SK-MEL-5 (cell line): ENCODE results near the gene MS4A14. TPM values are rescaled to one million over a fixed set of nuclear protein-coding genes. Genes with fewer than 3 reads are reported as not detected.
"Not testable (repeated sequence)": the region's sequence is repeated elsewhere in the genome, so short reads cannot be mapped to it uniquely, and the experiment has no call there.

ENCODE experiments used
- DNase-seq: peaks from one replicate; pipeline ENCODE4 v3.0.0-alpha.2; 2016; ENCODE audit warnings: low read depth, low spot score
- in situ Hi-C: cut with HindIII; loops from 2 replicates; pipeline ENCODE4 v1.10.0; 2016; ENCODE audit warnings: low sequenced_read_pairs, high pct_unique_total_duplicates, low pct_unique_long_range_greater_than_20kb
- polyA plus RNA-seq, 2 experiments: library from polyadenylated mRNA; depleted of rRNA; stranded (reverse); fragments of >200 nt; gene quantifications; 2 replicates each; pipeline ENCODE4 v1.2.3, GENCODE V29; 2015
- total RNA-seq: library from RNA; depleted of rRNA; stranded (reverse); fragments of >200 nt; shearing (Covaris generic); gene quantifications from 2 replicates; pipeline ENCODE4 v1.2.3, GENCODE V29; 2014; rRNA removed

MS4A14 gene, protein sequence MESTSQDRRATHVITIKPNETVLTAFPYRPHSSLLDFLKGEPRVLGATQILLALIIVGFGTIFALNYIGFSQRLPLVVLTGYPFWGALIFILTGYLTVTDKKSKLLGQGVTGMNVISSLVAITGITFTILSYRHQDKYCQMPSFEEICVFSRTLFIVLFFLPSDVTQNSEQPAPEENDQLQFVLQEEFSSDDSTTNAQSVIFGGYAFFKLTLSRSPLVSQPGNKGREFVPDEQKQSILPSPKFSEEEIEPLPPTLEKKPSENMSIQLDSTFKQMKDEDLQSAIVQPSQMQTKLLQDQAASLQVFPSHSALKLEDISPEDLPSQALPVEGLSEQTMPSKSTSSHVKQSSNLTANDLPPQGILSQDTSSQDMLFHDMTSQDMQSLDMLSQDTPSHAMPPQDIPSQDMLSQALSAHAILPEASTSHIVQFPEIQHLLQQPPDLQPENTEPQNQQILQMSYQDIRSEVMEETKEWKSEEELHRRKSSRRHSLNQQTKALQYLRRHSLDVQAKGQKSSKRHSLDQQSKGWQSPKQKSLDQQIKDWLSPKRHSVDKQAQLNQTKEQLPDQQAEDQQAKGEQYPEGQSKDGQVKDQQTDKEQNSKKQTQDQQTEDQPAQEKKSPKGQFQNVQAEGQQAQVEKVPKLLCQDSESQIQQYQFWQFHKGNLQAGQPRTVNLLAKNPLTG
- total RNA-seq, result not detected in 2 replicates
- not detected in 2 replicates for polyA plus RNA-seq (2015; cell fraction: cytosol; rRNA removed)
- polyA plus RNA-seq (2015; cell fraction: nucleus; rRNA removed), result not detected in 2 replicates

DNA sequence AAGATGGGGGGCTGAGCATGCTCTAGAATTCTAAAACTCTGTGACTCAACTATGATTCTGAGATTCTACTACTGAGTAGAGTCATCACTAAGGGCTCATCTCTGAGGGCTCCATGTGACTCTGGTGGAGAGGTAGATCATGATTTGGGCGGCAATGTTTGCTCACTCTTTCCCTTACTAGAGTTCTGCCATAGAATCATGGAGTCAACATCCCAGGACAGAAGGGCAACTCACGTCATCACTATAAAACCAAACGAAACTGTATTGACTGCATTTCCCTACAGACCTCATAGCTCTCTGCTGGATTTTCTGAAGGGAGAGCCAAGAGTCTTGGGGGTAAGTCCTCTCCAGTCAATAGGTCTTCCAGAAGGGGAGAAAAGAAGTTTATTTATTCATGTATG, at the start of gene MS4A14:
Gene MS4A14 (plus strand): TSS at position 78 of the 400 bp plus-strand sequence. CDS start 120 bp downstream, at position 198.
- DNase-seq, result no peak
- in situ Hi-C loops, result no loop called here

DNA sequence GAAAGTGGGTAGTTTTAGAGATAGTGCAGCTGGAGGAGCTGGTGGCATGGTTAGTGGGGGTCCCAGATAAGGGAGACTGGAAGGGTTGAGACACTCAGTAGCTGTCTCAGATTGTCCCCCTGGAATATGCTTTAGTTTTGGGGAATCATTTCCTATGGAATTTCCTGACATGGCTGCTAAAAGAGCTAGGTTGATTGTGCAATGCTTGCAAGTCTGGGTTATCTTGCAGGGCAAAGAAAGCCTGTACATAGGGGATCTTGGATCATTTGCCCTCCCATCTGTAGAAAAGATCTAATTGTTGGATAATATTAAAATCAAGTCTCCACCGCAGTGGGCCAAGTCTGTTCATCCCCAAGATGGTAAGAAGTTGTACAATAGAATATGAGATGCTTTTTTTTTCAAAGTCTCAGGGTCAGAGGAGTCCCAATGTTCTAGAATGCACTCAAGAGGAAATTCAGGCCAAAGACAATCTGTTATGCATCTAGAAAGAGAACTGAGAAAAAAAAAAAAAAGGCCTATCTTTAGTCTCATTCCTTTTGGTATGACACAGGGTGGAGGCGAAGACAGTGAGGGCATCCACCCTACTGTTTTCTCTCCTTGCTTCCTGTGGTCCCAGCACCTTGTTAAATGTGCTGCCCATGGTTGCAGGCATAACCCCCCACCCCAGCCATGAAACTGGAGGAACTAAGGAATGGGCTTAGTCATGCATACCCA, 49.0 kb upstream of the MS4A14 start:
- no peak for DNase-seq
- in situ Hi-C loops, result no loop called here

DNA sequence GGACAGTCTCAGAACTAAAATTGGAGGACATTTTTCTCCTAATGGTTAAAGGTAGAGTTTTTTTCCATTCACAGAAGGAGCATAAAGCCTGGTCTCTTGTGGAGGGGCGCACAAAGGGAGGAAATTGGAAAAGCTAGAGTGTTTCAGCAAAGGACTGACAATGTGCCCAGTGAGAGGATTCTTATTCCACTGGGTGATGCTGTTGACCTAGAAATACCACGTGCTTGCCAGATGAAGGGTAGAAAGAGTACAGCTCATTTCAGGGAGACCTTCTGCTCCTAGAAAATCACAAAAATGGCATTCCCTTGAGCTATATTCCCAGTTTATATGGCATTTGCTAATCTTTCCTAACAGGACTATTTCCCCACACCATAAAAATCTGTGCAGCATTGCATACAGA, 48.1 kb upstream of the MS4A14 start:
- in situ Hi-C loops, result no loop called here
- peak; percentile 37 for DNase-seq

DNA sequence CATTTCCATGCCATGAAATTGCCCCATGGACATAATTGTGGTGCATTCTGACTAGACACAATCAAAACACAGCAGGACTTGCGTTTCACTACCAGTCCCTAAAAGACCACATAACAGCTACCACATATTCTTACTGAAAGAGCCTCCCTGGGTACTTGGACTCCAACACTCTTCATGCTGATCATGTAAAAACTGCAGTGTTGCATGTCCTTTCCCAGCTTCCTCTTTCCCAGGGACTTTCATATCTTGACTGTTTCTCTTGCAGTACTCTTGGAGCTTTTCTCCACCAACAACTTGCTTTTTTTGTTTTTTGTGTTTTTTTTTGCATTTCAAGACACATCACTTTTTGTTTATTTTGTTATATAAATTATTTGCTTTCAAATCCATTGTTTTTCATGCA, 46.3 kb upstream of the MS4A14 start:
- in situ Hi-C loops, result no loop called here
- DNase-seq, result no peak

DNA sequence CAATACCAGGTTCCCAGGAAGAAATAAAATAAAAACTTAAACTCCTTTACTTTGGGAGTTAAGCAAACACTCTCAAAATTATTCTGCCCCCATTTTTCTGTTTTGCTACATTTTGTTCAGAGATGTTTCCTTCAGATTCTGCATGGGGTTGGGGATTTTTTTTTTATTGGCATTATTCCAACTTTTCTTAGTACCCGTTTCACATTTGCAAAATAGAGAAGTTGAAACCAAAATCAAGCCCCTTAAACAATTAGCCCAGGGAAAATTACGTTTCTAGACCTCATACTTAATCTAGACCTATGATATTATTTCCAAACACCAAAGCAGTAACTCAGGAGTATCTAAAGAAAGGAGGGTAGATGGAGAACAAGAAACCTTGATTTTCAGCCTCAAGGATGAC, 38.5 kb upstream of the MS4A14 start:
- no peak for DNase-seq
- in situ Hi-C loops, result no loop called here

DNA sequence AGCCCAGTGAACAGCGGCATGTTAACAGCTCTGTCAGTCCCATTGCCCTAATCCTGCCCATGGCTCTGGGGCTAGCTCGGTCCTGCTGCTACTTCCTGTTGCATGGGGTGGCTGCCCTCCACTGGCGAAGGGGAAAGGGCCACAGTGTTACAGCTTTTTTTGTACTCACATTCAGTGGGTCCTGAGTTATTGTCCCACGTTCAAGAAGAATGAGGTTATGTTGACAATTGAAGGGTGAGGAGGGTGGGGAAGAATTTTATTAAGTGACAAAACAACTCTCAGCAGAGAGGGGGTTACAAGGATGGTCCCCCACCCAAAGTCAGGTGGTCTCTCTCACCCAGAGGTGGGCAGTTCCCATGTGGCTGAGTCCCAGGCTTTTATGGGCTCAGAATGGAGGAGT, 35.6 kb upstream of the MS4A14 start:
- in situ Hi-C loops, result no loop called here
- no peak for DNase-seq

DNA sequence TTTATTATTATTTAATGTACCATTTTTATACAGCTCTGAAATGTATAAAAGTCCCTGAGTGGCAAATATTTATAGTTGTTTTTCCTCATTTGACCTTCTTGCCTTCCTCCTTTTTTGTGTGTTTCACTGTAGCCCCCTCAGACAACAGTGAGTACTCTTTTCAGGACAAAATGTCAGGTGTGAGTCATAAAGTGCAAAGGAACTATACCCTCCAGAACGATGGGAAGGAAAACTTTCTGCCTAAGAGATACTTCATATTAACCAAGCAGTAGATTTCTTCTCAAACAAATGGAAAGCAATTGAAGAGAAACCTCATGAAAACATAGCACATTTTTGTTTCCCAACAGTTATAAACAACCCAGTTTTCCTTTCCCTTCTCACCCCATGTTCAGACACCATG, 34.0 kb upstream of the MS4A14 start:
- peak; percentile 4 for DNase-seq
- in situ Hi-C loops, result no loop called here

DNA sequence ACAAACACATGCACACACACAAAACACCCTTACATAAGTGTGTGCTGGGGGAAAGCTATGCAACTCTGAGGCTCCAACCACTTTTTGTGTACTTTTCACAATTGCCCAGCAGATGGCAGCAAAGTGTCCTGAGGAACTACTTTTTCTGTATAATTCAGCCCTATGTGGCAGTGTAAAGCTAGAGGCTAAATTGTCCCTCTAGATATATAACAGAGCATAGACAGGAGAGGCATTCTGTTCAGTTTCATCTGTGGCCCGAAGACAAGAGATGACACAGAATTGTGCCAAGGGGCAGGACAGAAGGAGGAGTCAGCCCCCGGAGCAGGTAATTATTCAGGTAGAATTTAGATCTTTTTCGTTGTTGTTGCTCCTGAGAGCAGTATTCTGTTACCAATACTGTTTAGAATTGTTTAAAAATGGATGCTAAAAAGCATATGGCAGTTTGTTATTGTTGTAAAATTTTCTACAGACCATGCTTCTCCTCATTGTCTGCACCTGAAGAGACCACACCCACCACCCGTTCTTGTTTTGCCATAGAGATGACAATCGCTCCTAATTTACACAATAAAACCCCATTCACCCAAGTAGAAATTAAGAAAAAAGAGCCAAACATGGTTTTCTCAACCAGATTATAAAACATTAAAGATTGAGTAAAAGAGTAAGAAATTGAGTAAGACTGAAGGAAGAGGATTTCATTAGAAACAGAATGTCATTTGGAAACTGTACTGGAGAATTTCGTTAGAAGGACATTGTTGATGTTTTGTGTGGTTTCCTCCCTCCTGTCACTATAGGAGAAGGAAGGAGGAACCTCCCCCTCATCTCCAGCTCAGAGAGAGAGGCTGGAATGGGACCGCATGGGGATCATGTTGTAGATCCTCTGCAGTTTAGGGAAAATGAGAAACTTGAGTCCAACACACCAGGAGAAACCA, 32.5 kb upstream of the MS4A14 start:
- peak; percentile 80 for DNase-seq
- in situ Hi-C loops, result no loop called here

DNA sequence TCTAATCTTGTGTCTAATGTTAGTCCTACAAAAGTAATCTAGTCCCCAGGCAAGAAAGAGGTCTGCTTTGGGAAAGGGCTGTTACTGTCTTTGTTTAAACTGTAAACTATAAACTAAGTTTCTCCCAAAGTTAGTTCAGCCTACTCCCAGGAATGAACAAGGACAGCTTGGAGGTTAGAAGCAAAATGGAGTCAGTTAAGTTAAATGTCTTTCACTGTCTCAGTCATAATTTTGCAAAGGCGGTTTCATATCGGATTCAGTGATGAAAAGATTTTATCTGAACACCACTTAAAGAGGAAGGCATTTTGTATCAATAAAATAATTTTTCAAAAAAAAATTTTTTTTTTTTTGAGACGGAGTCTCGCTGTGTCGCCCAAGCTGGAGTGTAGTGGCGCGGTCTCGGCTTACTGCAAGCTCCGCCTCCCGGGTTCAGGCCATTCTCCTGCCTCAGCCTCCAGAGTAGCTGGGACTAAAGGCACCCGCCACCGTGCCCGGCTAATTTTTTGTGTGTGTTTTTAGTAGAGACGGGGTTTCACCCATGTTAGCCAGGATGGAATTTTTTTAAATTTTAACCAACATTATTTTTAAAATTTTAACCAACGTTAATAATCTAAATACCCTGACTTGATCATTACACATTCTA, 29.9 kb upstream of the MS4A14 start:
- DNase-seq, in situ Hi-C loops: not testable (repeated sequence)

DNA sequence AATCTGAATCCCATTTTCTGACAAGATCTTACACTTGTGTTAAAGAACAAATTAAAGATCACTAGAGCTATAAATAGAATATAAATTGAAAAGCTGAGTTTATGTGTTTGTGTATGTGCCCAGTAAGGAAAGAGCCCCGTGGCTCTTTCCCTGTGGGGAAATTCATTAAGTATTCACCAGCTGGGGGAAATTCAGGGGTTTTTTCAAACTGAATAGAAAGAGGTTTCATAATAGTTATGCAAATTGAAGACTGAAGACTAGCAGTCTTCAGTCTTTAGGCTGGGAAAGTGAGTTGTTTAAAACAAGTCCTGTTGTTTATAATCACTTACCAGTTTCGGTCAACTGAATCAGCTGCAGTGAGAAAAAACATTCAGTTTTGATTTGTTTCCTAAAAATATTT, 29.2 kb upstream of the MS4A14 start:
- in situ Hi-C loops, result no loop called here
- DNase-seq, result no peak

DNA sequence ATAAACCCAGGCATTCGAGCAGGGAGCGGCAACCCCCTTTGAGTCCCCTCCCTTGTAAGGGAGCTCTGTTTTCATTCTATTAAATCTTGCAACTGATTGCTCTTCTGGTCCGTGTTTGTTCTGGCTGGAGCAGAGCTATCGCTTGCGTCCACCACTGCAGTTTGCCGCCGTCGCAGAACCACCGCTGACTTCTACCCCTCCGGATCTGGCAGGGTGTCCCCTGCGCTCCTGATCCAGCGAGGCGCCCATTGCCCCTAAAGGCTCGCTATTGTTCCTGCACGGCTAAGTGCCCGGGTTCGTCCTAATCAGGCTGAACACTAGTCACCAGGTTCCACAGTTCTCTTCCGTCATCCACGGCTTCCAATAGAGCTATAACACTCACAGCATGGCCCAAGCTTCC, 28.4 kb upstream of the MS4A14 start:
- no peak for DNase-seq
- in situ Hi-C loops, result no loop called here

DNA sequence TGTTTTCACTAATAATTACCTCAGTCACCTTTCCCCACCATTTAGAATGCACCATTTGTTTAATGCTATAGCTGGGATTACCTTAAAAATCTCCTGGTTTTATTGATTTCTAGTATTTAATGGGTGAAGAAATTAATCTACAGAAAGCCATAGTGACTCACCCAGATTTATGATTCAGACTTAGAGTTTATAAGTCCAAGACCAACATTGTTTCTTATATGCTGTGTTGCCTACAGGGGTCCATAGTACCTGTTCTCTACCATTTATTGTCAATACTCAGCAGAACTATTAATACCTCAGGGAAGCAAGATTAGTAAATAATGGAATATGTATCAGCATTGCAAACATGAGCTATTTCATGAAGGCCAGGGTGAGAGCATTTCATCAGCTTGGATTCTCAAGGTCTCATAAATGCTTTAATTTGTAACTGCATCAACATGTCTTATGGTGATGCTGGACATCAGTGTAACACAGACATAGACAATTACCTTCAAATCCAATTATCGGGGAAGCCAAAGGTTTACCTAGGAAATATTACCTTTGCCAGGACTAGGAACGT, 25.9 kb upstream of the MS4A14 start:
- in situ Hi-C loops, result no loop called here

DNA sequence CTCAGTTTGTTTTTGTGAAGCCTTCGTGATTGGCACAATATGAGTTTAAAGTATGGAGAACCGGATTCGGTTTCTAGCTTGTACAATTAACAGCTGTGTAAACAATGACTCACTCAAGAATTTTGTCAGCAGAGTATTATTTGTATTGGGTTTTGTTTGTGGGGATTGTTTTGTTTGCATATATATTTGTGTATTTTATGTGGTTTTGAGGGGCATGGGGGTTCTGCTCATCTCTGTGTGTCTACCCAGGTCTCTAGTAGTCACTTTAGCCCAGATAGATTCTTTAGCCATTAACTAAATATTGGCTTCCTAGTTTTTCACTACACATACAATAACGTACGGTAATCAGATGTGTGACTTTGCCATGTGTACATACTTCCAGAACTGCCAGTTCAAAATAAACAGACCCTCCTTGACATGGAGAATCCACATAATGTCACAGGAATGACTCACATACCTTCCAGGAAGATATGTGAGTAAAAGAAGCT, 25.4 kb upstream of the MS4A14 start:
- in situ Hi-C loops, result no loop called here

More for the DNA sequence above, 25.9 kb upstream of the MS4A14 start:
- no peak for DNase-seq

DNA sequence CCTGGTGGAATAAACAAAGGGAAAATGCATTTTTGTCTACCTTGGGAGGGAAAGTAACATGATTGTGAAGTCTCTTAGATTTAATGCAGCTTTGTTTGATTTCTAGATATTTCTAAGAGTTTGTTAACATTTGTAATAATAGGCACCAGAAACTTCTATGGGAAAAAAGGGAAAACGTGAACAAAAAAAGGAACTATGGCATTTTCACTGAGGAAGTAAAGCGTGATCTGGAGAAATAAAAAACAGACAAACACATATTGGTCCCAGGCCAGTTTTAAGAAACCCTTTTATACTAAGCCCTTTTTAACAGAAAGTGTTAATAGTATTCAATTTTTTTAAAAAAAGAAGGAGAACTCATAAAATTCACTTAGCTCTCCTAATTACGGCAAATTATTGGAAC, 24.9 kb upstream of the MS4A14 start:
- DNase-seq, result no peak
- in situ Hi-C loops, result no loop called here

More for the DNA sequence above, 25.4 kb upstream of the MS4A14 start:
- DNase-seq, result no peak

DNA sequence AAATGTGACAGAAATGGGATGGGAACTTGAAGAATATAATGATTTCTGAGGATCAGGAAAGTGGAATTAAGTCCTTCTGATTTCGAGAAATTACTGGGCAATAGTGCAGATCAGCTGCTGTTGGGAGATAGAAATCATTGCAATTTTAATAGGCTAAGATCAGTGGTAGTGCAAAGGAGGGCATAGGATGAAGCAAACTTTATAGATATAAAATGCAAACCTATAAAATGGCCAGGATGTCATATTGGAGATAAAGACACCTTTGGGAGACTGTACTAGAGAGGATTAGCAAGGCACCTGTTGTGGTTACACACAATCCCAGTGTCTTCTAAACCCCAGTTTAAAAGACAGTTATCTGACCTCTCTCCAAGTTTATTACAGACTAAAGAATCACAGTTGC, 24.4 kb upstream of the MS4A14 start:
- in situ Hi-C loops, result no loop called here
- DNase-seq, result no peak

DNA sequence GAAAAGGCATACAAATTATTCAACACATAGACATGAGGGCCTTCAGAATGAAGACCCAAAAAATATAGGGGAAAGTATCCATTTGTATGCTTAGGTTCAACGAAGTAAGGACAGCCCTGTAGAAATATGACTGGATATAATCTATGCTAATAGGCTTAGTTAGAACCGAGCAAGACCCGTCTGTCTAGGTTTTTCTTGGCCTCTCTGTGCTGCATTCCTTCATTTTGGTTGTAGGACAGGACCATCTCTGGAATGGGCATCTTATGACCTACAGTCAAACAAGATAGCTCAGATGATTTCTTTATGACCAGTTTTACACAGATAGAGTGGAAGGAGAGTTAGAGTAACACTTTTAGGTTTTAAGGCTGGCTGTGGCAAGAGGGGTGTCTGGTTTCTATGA, 23.5 kb upstream of the MS4A14 start:
- DNase-seq, result no peak
- in situ Hi-C loops, result no loop called here
